C4-2B (cell line): ENCODE results near the gene LPP.

Source experiments
- H3K27ac ChIP-seq: fragments of 450-650 bp; 2 replicates; pipeline ENCODE4 v1.5.1; 2017
- CTCF ChIP-seq: fragments of 450-650 bp; conservative IDR thresholded peaks from 2 replicates; pipeline ENCODE4 v1.5.1; 2017; ENCODE audit warnings: mild to moderate bottlenecking
- ZFX ChIP-seq: fragments of 450-650 bp; IDR thresholded peaks from 2 replicates; pipeline ENCODE4 v1.6.1; 2017

The LPP gene

GRCh38 chr3:188453431-188454384 is 299.8 kb downstream of the LPP start:
- no peak overlapping the region for H3K27ac ChIP-seq
- TF ChIP-seq ZFX (no peak), CTCF (no peak)

GRCh38 chr3:188455748-188456147 is 301.8 kb downstream of the LPP start:
- no peak for TF ChIP-seq ZFX
- TF ChIP-seq CTCF, result no peak
- H3K27ac ChIP-seq, result no peak overlapping the region

GRCh38 chr3:188458756-188459155 is 304.8 kb downstream of the LPP start:
- no peak overlapping the region for H3K27ac ChIP-seq
- TF ChIP-seq ZFX, result no peak
- TF ChIP-seq CTCF, result no peak

GRCh38 chr3:188465311-188465710 is 311.4 kb downstream of the LPP start:
- TF ChIP-seq ZFX (no peak), CTCF (no peak)
- no peak overlapping the region for H3K27ac ChIP-seq

GRCh38 chr3:188468196-188468595 is 314.2 kb downstream of the LPP start:
- H3K27ac ChIP-seq, result no peak overlapping the region
- TF ChIP-seq CTCF (no peak), ZFX (no peak)

- no peak overlapping the region for H3K27ac ChIP-seq
Measured at GRCh38 chr3:188468662-188469061, 314.7 kb downstream of the LPP start.

More at GRCh38 chr3:188468662-188469061, 314.7 kb downstream of the LPP start:
- TF ChIP-seq ZFX, result no peak
- no peak for TF ChIP-seq CTCF
